Measurements from ENCODE around the gene GPR156. TPM values are rescaled to one million over a fixed set of nuclear protein-coding genes. Genes with fewer than 3 reads are reported as not detected.
"Not testable (repeated sequence)": the region's sequence is repeated elsewhere in the genome, so short reads cannot be mapped to it uniquely, and the experiment has no call there.

The GPR156 gene
- total and polyA plus RNA-seq, 10 of the 15 experiments (the other 5 are each of a cell fraction or from before 2014, with no cell fraction given), result 0.08 to 0.15 (median 0.11) TPM; not detected in 6

GRCh38 chr3:120156699-120157098, 128.3 kb downstream of the GPR156 start:
- no peak for ATAC-seq
- Histone ChIP-seq H3K4me2 (ENCODE audit: control insufficient read depth, insufficient read depth) (no peak overlapping the region), H3K4me1 (ENCODE audit: control insufficient read depth, insufficient read depth, low read length) (no peaks in the 10 kb centered on the region), H3K9me3 (replicated peaks; ENCODE audit: control insufficient read depth, insufficient read depth, low read length) (peaks cover 4% of the 10 kb centered on the region; the same call in 1 of the 3 replicates), H3K36me3 (ENCODE audit: control insufficient read depth in 2 of 2, insufficient read depth in 2 of 2, low read length in 1 of 2) (no peaks in the 10 kb centered on the region), H3K9ac (ENCODE audit: control insufficient read depth, insufficient read depth, low read length) (no peak overlapping the region), H3K27ac (ENCODE audit: control insufficient read depth, insufficient read depth) (no peak overlapping the region), H4K20me1 (ENCODE audit: control insufficient read depth, insufficient read depth) (no peaks in the 10 kb centered on the region), H3K4me3 (no peak overlapping the region), H3K27me3 (replicated peaks in 1 of 2; ENCODE audit: control insufficient read depth in 2 of 2, insufficient read depth in 2 of 2, low read length in 1 of 2) (no peaks in the 10 kb centered on the region; a peak in 1 of 4 replicates), H3K79me2 (ENCODE audit: control insufficient read depth, insufficient read depth, low read length) (no peaks in the 10 kb centered on the region), H2AFZ (ENCODE audit: control insufficient read depth, low read depth, low read length) (no peak overlapping the region)
- in situ Hi-C loops (cut with MboI), result no loop called here
- no peak for DNase-seq (ENCODE audit: low read depth, low spot score)
- no peak for FAIRE-seq
- TF ChIP-seq PBX3 (IDR thresholded peaks at IDR 0.05; ENCODE audit: insufficient replicate concordance, low read depth, low read length) (no peak), MLLT1 (IDR thresholded peaks at IDR 0.05) (no peak), CREB1 (IDR thresholded peaks at IDR 0.05; ENCODE audit: low read depth) (no peak), DPF2 (IDR thresholded peaks at IDR 0.05) (no peak), YBX1 (IDR thresholded peaks at IDR 0.05) (no peak), HCFC1 (IDR thresholded peaks at IDR 0.05; ENCODE audit: low read length) (no peak), MEF2B (IDR thresholded peaks at IDR 0.05; ENCODE audit: partially characterized antibody, poor library complexity, severe bottlenecking) (no peak), RELB (IDR thresholded peaks at IDR 0.05; ENCODE audit: low read depth) (no peak)
- no TSS peak for BruUV-seq (replicated peaks)
- RAD21 ChIA-PET (ENCODE audit: unreplicated experiment), result no interaction called here
- POLR2A ChIA-PET, result no interaction called here
- SMC1A ChIA-PET (ENCODE audit: uncharacterized antibody, unreplicated experiment), result no interaction called here
- intact Hi-C loops (cut with micrococcal nuclease; ENCODE audit: unreplicated experiment), result no loop called here
- CTCF ChIA-PET, result no interaction called here

GRCh38 chr3:120155694-120156093, 129.3 kb downstream of the GPR156 start:
- SMC1A ChIA-PET (ENCODE audit: uncharacterized antibody, unreplicated experiment), result interaction anchor here (1.3 kb wide), 1 partner anchor 15 kb away, joined by 3 read pairs; no protein-coding TSS in a partner anchor
- WGBS (ENCODE audit: insufficient coverage, insufficient replicate concordance, low lambda C conversion rate, missing lambda C conversion rate), result 71% methylated on average over 3 of the region's 3 CpGs
- POLR2A ChIA-PET; H3K4me1 ChIP-seq (ENCODE audit: control insufficient read depth, insufficient read depth, low read length); H3K27me3 ChIP-seq (replicated peaks in 1 of 2; ENCODE audit: control insufficient read depth in 2 of 2, insufficient read depth in 2 of 2, low read length in 1 of 2); DNase-seq (ENCODE audit: low read depth, low spot score); H3K9ac ChIP-seq (ENCODE audit: control insufficient read depth, insufficient read depth, low read length); in situ Hi-C loops (cut with MboI); H3K4me3 ChIP-seq; ATAC-seq; H3K27ac ChIP-seq (ENCODE audit: control insufficient read depth, insufficient read depth); H3K79me2 ChIP-seq (ENCODE audit: control insufficient read depth, insufficient read depth, low read length); H2AFZ ChIP-seq (ENCODE audit: control insufficient read depth, low read depth, low read length); intact Hi-C loops (cut with micrococcal nuclease; ENCODE audit: unreplicated experiment); H3K4me2 ChIP-seq (ENCODE audit: control insufficient read depth, insufficient read depth); FAIRE-seq; CTCF ChIA-PET; BruUV-seq (replicated peaks); H4K20me1 ChIP-seq (ENCODE audit: control insufficient read depth, insufficient read depth); RAD21 ChIA-PET (ENCODE audit: unreplicated experiment); H3K36me3 ChIP-seq (ENCODE audit: control insufficient read depth in 2 of 2, insufficient read depth in 2 of 2, low read length in 1 of 2); H3K9me3 ChIP-seq (replicated peaks; ENCODE audit: control insufficient read depth, insufficient read depth, low read length): not testable (repeated sequence)

Data from GM12878 (cell line).